Right cardiac atrium (tissue), 5 donors: ENCODE results near the gene MAD1L1. TPM values are rescaled to one million over a fixed set of nuclear protein-coding genes. Genes with fewer than 3 reads are reported as not detected.

ENCODE experiments used
- ATAC-seq, 2 donors: fragments of 200-7000 bp; cut with Tn5 transposase; one replicate each; pipeline versions ENCODE4 v1.8.0 to v1.9.1; 2020; ENCODE audit warnings: moderate library complexity in 2 of 2, mild to moderate bottlenecking in 1 of 2
- DNase-seq, 3 donors: peaks; one replicate each; pipeline ENCODE4 v3.0.0-alpha.2; 2020
- H3K27ac ChIP-seq: one replicate; pipeline ENCODE4 v1.5.1; 2013; ENCODE audit warnings: mild to moderate bottlenecking, low read length, control low read depth, moderate library complexity
- H3K27me3 ChIP-seq: one replicate; pipeline ENCODE4 v1.6.1; 2013; ENCODE audit not compliant: control insufficient read depth, insufficient read depth
- H3K4me1 ChIP-seq: one replicate; pipeline ENCODE4 v1.6.1; 2013; ENCODE audit warnings: low read length; ENCODE audit not compliant: control insufficient read depth, insufficient read depth
- H3K4me3 ChIP-seq: one replicate; pipeline ENCODE4 v1.5.1; 2013; ENCODE audit warnings: low read length, control low read depth
- H3K9me3 ChIP-seq: one replicate; pipeline ENCODE4 v1.6.1; 2013; ENCODE audit warnings: low read length; ENCODE audit not compliant: control insufficient read depth
- WGBS: extraction: QIAGEN DNeasy Blood & Tissue Kit; methylation state at CpG from one replicate; pipeline ENCODE4 v1.1.7; 2013; 5-methylcytosine and 5-hydroxymethylcytosine counted together
- intact Hi-C, 4 donors: fragments of 100-400 bp; cut with DNase I; formaldehyde crosslinking; loops; one replicate each; pipeline versions ENCODE4 v1.11.0 to v1.14.0; 2022 to 2023
- polyA plus RNA-seq: library from polyadenylated mRNA; stranded (reverse); fragments of 200-250 nt; gene quantifications from one replicate; pipeline ENCODE4 v1.2.3, GENCODE V29; 2013
- total RNA-seq, 4 donors: library from RNA; stranded (reverse); fragmentation: NEBNext Ultra II Directional; extraction: Animal tissue kit (Norgen Biotek cat#: 25700); gene quantifications; one replicate each; pipeline ENCODE4 v1.2.1, GENCODE V29; 2021
- donor health status: healthy with polysubstance abuse.
- donor health status: DM: no; HTN: yes; CAD: no.
- donor health status: DM: no; HTN: no; CAD: no.
- donor health status: DM: no; HTN: yes; CAD: no; lungs with severe emphysema.
- donor health status: DM: yes; HTN: yes; CAD: no.

MAD1L1 gene
- total and polyA plus RNA-seq, 5 donors = 15.3 to 41.0 (median 33.7) TPM

- H3K4me3 ChIP-seq = no peak overlapping the region
- H3K9me3 ChIP-seq = no peaks in the 10 kb centered on the region
- peak; percentile 12 to 64 (median 53) for DNase-seq
- intact Hi-C loops = loop anchor here in 1 of 4 donors (10.0 kb wide), 1 partner anchor 235 kb away; no protein-coding TSS in a partner anchor
- H3K27ac ChIP-seq = no peak overlapping the region
- peak in 1 of 2 donors; percentile 40 for ATAC-seq
- H3K27me3 ChIP-seq = no peaks in the 10 kb centered on the region
- WGBS = 82% methylated on average over 34 of the region's 34 CpGs
- peaks cover 5% of the 10 kb centered on the region for H3K4me1 ChIP-seq
Measured at GRCh38 chr7:1899951-1900762, 332.6 kb downstream of the MAD1L1 start.

- no peaks in the 10 kb centered on the region for H3K27me3 ChIP-seq
- peaks cover 5% of the 10 kb centered on the region for H3K4me1 ChIP-seq
- H3K9me3 ChIP-seq = no peaks in the 10 kb centered on the region
- no peak overlapping the region for H3K4me3 ChIP-seq
- intact Hi-C loops = loop anchor here in 1 of 4 donors (10.0 kb wide), 1 partner anchor 234 kb away; no protein-coding TSS in a partner anchor
- 50% methylated on average over 14 of the region's 14 CpGs for WGBS
- ATAC-seq (peak; percentile 84 to 87), DNase-seq (peak; percentile 84 to 92 (median 88))
- H3K27ac ChIP-seq = no peak overlapping the region
Measured at GRCh38 chr7:1899196-1899595, 333.5 kb downstream of the MAD1L1 start.

GRCh38 chr7:1898628-1899185, 334.0 kb downstream of the MAD1L1 start:
- peak overlapping the region; percentile 23 for H3K27ac ChIP-seq
- WGBS = 64% methylated on average over 24 of the region's 24 CpGs
- H3K27me3 ChIP-seq = no peaks in the 10 kb centered on the region
- H3K4me1 ChIP-seq = peaks cover 5% of the 10 kb centered on the region
- intact Hi-C loops = loop anchor here in 1 of 4 donors (10.0 kb wide), 1 partner anchor 234 kb away; no protein-coding TSS in a partner anchor
- no peaks in the 10 kb centered on the region for H3K9me3 ChIP-seq
- no peak overlapping the region for H3K4me3 ChIP-seq
- ATAC-seq (peak; percentile 2 to 42), DNase-seq (peak in 2 of 3 donors; percentile 65 to 69)

- 93% methylated on average over 40 of the region's 40 CpGs for whole genome bisulfite sequencing
- Histone ChIP-seq H3K27me3 (no peaks in the 10 kb centered on the region), H3K9me3 (no peaks in the 10 kb centered on the region), H3K4me1 (peaks cover 5% of the 10 kb centered on the region), H3K27ac (no peak overlapping the region), H3K4me3 (no peak overlapping the region)
- peak in 2 of 3 donors; percentile 40 to 52 for DNase-seq
- ATAC-seq = no peak
- intact Hi-C loops = loop anchor here in 1 of 4 donors (10.0 kb wide), 1 partner anchor 233 kb away; no protein-coding TSS in a partner anchor
Measured at GRCh38 chr7:1897861-1898627, 334.7 kb downstream of the MAD1L1 start.

- intact Hi-C loops = loop anchor here in 1 of 4 donors (10.0 kb wide), 1 partner anchor 232 kb away; no protein-coding TSS in a partner anchor
Measured at GRCh38 chr7:1897076-1897860, 335.5 kb downstream of the MAD1L1 start.

GRCh38 chr7:1895664-1896515, 336.9 kb downstream of the MAD1L1 start:
- Histone ChIP-seq H3K9me3 (no peaks in the 10 kb centered on the region), H3K27ac (no peak overlapping the region), H3K4me3 (no peak overlapping the region), H3K4me1 (peaks cover 5% of the 10 kb centered on the region), H3K27me3 (no peaks in the 10 kb centered on the region)
- intact Hi-C loops = loop anchor here in 1 of 4 donors (10.0 kb wide), 1 partner anchor 231 kb away; no protein-coding TSS in a partner anchor
- ATAC-seq (peak; percentile 25 to 44), DNase-seq (peak; percentile 48 to 89 (median 85))
- 76% methylated on average over 30 of the region's 30 CpGs for WGBS

More at GRCh38 chr7:1897076-1897860, 335.5 kb downstream of the MAD1L1 start:
- no peak overlapping the region for H3K27ac ChIP-seq
- no peaks in the 10 kb centered on the region for H3K9me3 ChIP-seq
- ATAC-seq = no peak
- no peak overlapping the region for H3K4me3 ChIP-seq
- DNase-seq = peak in 2 of 3 donors; percentile 36 to 47
- WGBS = 93% methylated on average over 41 of the region's 41 CpGs
- H3K4me1 ChIP-seq = peaks cover 5% of the 10 kb centered on the region
- no peaks in the 10 kb centered on the region for H3K27me3 ChIP-seq

- Histone ChIP-seq H3K27me3 (no peaks in the 10 kb centered on the region), H3K27ac (no peak overlapping the region), H3K4me1 (peaks cover 5% of the 10 kb centered on the region), H3K4me3 (no peak overlapping the region), H3K9me3 (no peaks in the 10 kb centered on the region)
- DNase-seq (peak in 2 of 3 donors; percentile 18 to 42), ATAC-seq (no peak)
- intact Hi-C loops = loop anchor here in 1 of 4 donors (10.0 kb wide), 1 partner anchor 230 kb away; no protein-coding TSS in a partner anchor
- WGBS = 87% methylated on average over 15 of the region's 15 CpGs
Measured at GRCh38 chr7:1894906-1895663, 337.7 kb downstream of the MAD1L1 start.

- Histone ChIP-seq H3K27ac (no peak overlapping the region), H3K4me1 (peaks cover 3% of the 10 kb centered on the region), H3K27me3 (no peaks in the 10 kb centered on the region), H3K4me3 (no peak overlapping the region), H3K9me3 (no peaks in the 10 kb centered on the region)
- ATAC-seq (no peak), DNase-seq (peak in 2 of 3 donors; percentile 13 to 54)
- 94% methylated on average over 9 of the region's 9 CpGs for WGBS
- intact Hi-C loops = loop anchor here in 1 of 4 donors (10.0 kb wide), 1 partner anchor 230 kb away; no protein-coding TSS in a partner anchor
Measured at GRCh38 chr7:1894313-1894900, 338.3 kb downstream of the MAD1L1 start.
